GM21529 (cell line): Measurements from ENCODE around the gene RPL36AL.
"Not testable (repeated sequence)": the region's sequence is repeated elsewhere in the genome, so short reads cannot be mapped to it uniquely, and the experiment has no call there.

Experiments used
- ATAC-seq: cut with Tn5 transposase; IDR thresholded peaks from one replicate; pipeline ENCODE4 v1.9.1; 2021; ENCODE audit not compliant: unreplicated experiment

RPL36AL gene

GRCh38 chr14:49619730-49620129 is 696 bp downstream of the RPL36AL start:
- no peak for ATAC-seq

GRCh38 chr14:49619273-49619672 is 1.2 kb downstream of the RPL36AL start:
- not testable (repeated sequence) for ATAC-seq

DNA sequence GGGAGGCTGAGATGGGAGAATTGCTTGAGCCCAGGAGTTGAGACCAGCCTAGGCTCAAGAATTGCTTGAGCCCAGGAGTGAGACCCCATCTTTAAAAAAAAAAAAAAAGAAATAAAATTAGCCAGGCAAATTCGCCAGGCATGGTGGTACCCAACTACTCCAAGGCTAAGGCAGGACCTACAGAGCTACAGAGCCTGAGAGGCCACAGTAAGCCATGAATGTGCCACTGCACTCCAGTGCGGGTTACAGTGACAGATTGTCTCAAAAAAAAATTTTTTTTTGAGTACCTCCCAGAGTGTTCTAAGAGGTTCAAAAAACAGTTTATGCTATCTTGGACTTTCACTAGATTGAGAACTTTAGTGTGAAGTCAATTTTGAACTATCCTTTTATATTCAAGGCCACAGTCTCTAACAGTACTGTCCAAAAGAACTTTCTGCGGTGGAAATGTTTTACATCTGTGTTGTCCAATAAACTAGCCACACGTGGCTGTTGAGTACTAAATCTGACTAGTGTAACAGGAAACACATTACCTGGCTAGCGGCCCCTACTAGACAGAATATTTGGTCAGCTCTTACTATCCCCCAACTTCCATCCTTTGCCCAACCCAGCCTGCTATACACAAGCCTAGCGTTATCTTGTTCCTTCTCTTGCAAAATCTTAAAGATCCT is 2.4 kb downstream of the RPL36AL start:
- ATAC-seq, result no peak

DNA sequence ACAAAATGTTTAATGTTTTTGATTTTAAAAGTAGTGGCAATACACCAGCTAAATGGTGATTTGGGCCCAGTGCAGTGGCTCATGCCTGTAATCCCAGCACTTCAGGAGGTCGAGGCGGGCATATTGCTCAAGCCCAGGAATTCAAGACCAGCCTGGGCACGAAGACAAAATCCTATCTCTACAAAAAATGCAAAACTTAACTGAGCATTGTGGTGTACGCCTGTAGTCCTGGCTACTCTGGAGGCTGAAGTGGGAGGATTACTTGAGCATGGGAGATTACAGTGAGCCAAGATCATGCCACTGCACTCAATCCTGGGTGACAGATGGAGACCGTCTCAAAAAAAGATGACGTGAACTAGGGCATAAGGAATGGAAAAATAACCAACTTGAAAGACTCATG is 4.7 kb downstream of the RPL36AL start:
- no peak for ATAC-seq

DNA sequence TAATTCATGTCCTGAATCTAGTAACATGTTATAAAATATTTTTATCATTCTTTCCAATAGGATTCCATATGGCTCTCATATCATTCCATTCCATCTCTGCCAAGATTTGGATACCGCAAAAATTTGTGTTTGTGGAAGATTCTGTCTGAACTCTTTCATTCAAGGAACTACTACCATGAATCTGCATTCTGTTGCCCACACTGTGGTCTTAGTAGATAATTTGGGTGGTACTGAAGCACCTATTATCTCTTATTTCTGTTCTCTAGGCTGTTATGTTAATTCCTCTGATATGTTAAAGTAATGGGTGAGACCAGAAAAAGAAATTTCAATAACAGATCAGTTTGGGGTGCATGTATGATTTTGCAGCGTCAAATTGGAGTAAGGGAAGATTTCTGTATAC is 6.2 kb downstream of the RPL36AL start:
- ATAC-seq, result no peak

DNA sequence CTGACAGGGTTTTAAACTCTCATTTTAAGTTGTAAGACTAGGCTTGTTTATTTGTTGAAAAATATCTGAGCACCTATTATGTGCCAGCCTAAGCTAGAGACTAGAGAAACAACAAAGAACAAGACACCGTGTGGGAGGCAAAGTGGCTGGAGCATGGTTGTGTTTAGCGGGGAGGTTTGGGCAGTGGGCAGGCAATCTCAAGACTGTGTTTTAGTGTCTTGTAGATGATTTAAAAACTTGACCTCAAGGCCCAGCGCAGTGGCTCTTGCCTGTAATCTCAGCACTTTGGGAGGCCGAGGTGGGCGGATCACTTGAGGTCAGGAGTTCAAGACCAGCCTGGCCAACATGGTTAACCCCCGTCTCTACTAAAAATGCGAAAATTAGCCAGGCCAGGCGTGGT is 7.8 kb downstream of the RPL36AL start:
- no peak for ATAC-seq

DNA sequence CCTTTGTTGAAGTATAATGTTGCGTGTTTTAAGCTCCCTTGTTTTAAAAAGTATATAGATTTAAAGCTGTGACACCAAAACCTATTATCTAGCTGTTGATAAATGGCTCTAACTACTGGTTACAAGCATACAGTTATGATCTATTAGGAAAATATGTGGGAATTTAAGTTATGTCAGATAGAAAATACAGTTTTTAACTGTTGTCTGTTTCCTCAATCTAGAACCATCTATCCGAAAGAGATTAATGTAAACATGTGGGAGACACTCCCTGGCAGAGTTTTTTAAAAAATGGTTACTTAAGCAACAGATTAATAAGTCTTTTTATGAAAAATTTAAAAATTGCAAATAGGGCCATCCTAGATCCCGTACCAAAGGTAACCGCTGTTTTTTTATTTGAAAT is 8.2 kb downstream of the RPL36AL start:
- ATAC-seq, result no peak

DNA sequence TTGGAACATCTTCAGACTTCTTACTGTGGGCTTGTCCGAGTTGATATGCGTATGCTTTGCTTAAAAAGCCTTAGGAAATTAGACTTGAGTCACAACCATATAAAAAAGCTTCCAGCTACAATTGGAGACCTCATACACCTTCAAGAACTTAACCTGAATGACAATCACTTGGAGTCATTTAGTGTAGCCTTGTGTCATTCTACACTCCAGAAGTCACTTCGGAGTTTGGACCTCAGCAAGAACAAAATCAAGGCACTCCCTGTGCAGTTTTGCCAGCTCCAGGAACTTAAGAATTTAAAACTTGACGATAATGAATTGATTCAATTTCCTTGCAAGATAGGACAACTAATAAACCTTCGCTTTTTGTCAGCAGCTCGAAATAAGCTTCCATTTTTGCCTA is 12.8 kb downstream of the RPL36AL start:
- ATAC-seq, result no peak

GRCh38 chr14:49598485-49599300 is 21.7 kb downstream of the RPL36AL start, which contains the start of gene LRR1:
Gene LRR1 (plus strand): TSS chr14:49598940. CDS start chr14:49599021, 81 bp downstream.
- peak; percentile 48 for ATAC-seq

DNA sequence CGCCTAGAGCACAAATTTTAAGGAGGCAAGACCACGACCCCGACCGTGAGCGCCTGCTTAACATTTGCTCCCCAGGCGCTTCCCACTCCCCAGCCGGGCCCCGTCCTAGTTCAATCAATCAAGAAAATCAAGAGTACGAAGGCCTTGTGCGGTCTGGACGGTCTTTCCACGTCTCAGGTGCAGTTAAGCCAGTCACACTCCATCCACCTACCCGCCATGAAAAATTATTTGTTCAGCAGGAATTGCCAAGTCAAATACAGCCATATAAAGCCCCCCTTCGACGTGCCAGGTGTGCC is 22.3 kb downstream of the RPL36AL start:
- no peak for ATAC-seq

DNA sequence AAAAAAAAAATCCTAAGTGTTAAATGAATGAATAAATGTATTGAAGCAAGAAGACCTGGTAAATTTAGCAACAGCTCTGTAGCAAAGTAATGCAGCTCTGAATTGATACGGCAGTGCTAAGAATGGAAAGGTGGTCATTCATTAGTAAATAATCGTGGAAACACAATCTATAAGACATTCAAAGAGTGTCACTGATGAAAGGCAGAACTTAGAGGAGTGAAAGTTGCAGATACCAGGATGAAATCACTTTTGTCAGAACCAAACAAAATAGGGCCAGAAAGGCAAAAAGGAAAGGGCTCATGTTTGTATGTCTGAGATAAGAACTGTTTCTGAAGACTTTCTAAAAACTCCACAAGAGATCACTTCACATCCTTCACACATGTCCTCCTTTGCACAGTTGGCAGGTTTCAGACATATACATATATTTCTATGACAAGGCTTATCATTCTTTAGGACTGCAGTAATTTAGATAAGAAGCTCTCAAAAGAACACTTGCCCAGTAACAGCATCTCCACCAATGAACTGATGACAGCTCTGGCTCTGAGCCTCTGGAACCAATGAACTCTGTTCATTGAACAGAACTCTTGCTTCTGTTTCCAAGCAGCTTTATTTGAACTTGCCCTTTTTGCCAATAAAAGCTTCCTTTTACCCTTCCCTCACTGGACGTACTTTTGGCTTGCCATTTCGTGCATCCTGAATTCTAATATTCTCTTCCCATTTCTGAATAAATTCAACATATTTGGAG is 25.9 kb downstream of the RPL36AL start:
- ATAC-seq, result peak; percentile 27

DNA sequence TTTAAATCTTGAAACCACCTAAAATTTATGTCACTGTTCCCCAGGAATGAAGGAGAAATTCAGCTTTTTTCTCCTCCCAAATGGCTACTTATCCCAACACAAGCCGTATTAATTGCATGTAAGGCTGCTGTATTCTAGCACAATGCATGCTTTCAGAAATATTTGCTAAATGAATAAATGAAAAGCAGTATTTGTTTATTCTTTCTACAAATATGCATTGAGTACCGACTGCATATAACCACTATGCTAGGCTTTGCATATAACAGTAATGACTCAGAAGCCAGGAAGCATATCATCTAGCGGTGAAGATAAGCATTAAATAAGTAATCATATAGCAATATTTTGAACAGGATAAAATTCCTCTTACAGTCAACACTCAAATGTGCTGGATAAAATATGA is 27.4 kb downstream of the RPL36AL start:
- ATAC-seq, result no peak

DNA sequence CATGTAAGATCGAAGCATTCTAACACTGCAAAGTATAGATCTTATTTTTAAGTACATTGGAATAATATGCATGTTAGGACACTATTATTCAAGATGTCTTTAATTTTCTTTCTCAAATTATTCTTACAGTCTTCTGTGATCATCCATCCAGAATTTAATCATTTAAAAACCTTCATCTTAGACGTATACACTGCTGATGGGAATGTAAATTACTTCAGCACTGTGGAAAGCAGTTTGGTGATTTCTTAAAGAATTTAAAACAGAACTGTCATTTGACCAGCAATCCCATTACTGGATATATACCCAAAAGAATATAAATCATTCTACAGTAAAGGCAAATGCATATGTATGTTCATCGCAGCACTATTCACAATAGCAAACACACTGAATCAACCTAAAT is 31.0 kb downstream of the RPL36AL start:
- no peak for ATAC-seq

GRCh38 chr14:49586673-49587460 is 33.6 kb downstream of the RPL36AL start:
- peak; percentile 29 for ATAC-seq

- peak; percentile 88 for ATAC-seq
Measured at GRCh38 chr14:49585803-49586672, 34.4 kb downstream of the RPL36AL start, which contains the start of gene RPS29. Gene RPS29 (minus strand): TSS chr14:49586380. CDS start chr14:49586346, 34 bp downstream.

DNA sequence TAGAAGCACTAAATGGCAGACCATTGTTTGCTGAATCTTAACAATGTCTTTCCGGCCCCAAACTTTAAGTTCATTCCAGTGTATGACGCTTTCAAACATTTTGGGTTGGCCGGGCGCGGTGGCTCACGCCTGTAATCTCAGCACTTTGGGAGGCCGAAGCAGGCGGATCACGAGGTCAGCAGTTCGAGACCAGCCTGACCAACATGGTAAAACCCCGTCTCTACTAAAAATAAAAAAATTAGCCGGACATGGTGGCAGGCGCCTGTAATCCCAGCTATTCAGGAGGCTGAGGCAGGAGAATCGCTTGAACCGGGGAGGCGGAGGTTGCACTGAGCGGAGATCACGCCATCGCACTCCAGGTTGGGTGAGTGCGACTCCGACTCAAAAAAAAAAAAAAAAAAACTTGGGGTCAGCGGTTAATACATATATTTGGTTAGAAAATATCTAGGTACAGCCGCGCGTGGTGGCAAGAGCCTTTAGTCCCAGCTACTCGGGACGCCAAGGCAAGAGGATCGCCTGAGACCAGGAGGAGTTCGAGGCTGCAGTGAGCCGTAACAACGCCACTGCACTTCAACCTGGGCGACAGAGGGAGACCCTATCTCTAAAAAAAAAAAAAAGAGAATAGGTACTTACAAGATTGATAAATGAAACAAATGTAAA is 35.3 kb downstream of the RPL36AL start:
- not testable (repeated sequence) for ATAC-seq

DNA sequence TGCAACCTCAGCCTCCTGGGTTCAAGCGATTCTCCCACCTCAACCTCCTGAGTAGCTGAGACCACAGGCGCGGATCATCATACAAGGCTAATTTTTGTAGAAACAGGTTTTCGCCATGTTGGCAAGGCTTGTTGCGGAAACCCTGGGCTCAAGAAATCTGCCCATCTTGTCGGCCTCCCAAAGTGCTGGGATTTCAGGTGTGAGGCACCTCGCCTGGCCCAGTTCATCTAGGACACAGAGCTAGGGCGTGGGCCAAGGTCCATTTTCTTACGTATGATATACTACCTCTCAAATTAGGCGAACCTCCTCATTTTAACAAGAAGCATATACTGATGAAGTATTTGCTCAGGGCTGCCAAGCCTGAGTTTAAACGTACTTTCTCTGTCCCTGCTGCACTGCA is 36.4 kb downstream of the RPL36AL start:
- ATAC-seq, result no peak

- ATAC-seq, result no peak
Measured at GRCh38 chr14:49583629-49584028, 36.8 kb downstream of the RPL36AL start.
